Endothelial cell of umbilical vein (primary cell): ENCODE data around the gene MTG2. TPM values are rescaled to one million over a fixed set of nuclear protein-coding genes. Genes with fewer than 3 reads are reported as not detected.

Experiments
- BruUV-seq: library from RNA; stranded (reverse); fragments of 400-500 nt; replicated peaks from 2 replicates; lab custom pipeline; 2021; lab: Mats Ljungman, UMichigan
- CTCF ChIA-PET: fragments of 300-600, 350-600 bp; sonication (Branson Sonifier 250); formaldehyde crosslinking; loops from one replicate; lab custom pipeline; 2021; ENCODE audit warnings: antibody characterized with exemption, inconsistent platforms; lab: Charles Lee
- POLR2A ChIA-PET: fragments of 300-600, 350-600 bp; sonication (Branson Sonifier 250); formaldehyde crosslinking; loops from one replicate; lab custom pipeline; 2021; ENCODE audit warnings: antibody characterized with exemption, inconsistent platforms; lab: Charles Lee
- DNase-seq: peaks from one replicate; pipeline ENCODE4 v3.0.0-alpha.2; 2011; ENCODE audit warnings: low read depth, low spot score
- FAIRE-seq: peaks from 2 replicates; lab custom pipeline; 2011; peaks lifted over from hg19 to GRCh38; lab: Jason Lieb, UNC
- H2AFZ ChIP-seq: 2 replicates; pipeline ENCODE4 v1.6.0; 2012; ENCODE audit warnings: low read depth, low read length, control low read depth, inconsistent platforms
- H3K27ac ChIP-seq: 2 replicates; pipeline ENCODE4 v1.5.1; 2011; ENCODE audit warnings: low read depth, mild to moderate bottlenecking, control low read depth, low read length, moderate library complexity; ENCODE audit not compliant: insufficient read depth
- H3K27me3 ChIP-seq, 2 experiments: 2 replicates each; pipeline versions ENCODE4 v1.6.0 to v1.6.1; 2011; ENCODE audit warnings: low read length in 2 of 2, mixed read lengths in 1 of 2; ENCODE audit not compliant: control insufficient read depth in 2 of 2, insufficient read depth in 2 of 2
- H3K36me3 ChIP-seq, 2 experiments: 2 replicates in 1 of 2; 3 replicates in 1 of 2; pipeline ENCODE4 v1.5.1; 2011; ENCODE audit warnings: low read length in 2 of 2, mild to moderate bottlenecking in 1 of 2, moderate library complexity in 1 of 2; ENCODE audit not compliant: control insufficient read depth in 2 of 2, insufficient read depth in 2 of 2; ENCODE audit errors: extremely low read depth in 1 of 2
- H3K4me1 ChIP-seq: 3 replicates; pipeline ENCODE4 v1.5.1; 2011; ENCODE audit warnings: mild to moderate bottlenecking, low read length; ENCODE audit not compliant: control insufficient read depth, insufficient read depth; ENCODE audit errors: extremely low read depth
- H3K4me2 ChIP-seq: 2 replicates; pipeline ENCODE4 v1.6.1; 2011; ENCODE audit warnings: low read length, control low read depth, mixed read lengths; ENCODE audit not compliant: insufficient read depth
- H3K4me3 ChIP-seq, 3 experiments: fragments of 200-600 bp in 1 of 3; sonication (generic), shearing (Covaris generic) in 1 of 3; replicated peaks in 1 of 3; 2 replicates each; pipeline ENCODE4 v1.5.1; 2011 to 2016; ENCODE audit warnings: control low read depth in 3 of 3, low read length in 3 of 3, mild to moderate bottlenecking in 2 of 3, inconsistent platforms in 1 of 3, low read depth in 1 of 3, moderate library complexity in 1 of 3; ENCODE audit not compliant: insufficient read depth in 1 of 3
- H3K79me2 ChIP-seq: 2 replicates; pipeline ENCODE4 v1.6.0; 2012; ENCODE audit warnings: low read length, inconsistent platforms; ENCODE audit not compliant: control insufficient read depth, insufficient read depth
- H3K9ac ChIP-seq: replicated peaks from 2 replicates; pipeline ENCODE3; 2011; ENCODE audit warnings: low read length, control low read depth; ENCODE audit not compliant: insufficient read depth; ENCODE audit errors: extremely low read depth
- H3K9me1 ChIP-seq: replicated peaks from 3 replicates; pipeline ENCODE4 v1.6.0; 2011; ENCODE audit warnings: mild to moderate bottlenecking, low read length; ENCODE audit not compliant: control insufficient read depth, insufficient read depth; ENCODE audit errors: extremely low read depth
- H3K9me3 ChIP-seq: replicated peaks from 2 replicates; pipeline ENCODE4 v1.5.1; 2012; ENCODE audit warnings: low read length, inconsistent platforms; ENCODE audit not compliant: control insufficient read depth, insufficient read depth
- H4K20me1 ChIP-seq: replicated peaks from 2 replicates; pipeline ENCODE3; 2011; ENCODE audit warnings: mild to moderate bottlenecking, low read length; ENCODE audit not compliant: control insufficient read depth, insufficient read depth; ENCODE audit errors: extremely low read depth
- CTCF ChIP-seq, 2 donors: IDR thresholded peaks; 1 replicate in 1 of 2; 2 replicates in 1 of 2; pipeline ENCODE4 v1.5.1; 2011; ENCODE audit warnings: low read length in 2 of 2, mild to moderate bottlenecking in 2 of 2, moderate library complexity in 2 of 2, control low read depth in 1 of 2, inconsistent platforms in 1 of 2, low read depth in 1 of 2; ENCODE audit not compliant: insufficient read depth in 1 of 2; ENCODE audit errors: extremely low read depth in 1 of 2
- EZH2 ChIP-seq: IDR thresholded peaks from 2 replicates; pipeline ENCODE4 v1.6.1; 2012; ENCODE audit warnings: borderline replicate concordance, low read depth, mild to moderate bottlenecking, moderate library complexity, low read length, inconsistent platforms; ENCODE audit not compliant: severe bottlenecking
- FOS ChIP-seq: IDR thresholded peaks from 2 replicates; pipeline ENCODE4 v1.6.1; 2011; ENCODE audit warnings: mild to moderate bottlenecking, low read length, moderate library complexity, borderline replicate concordance; ENCODE audit not compliant: insufficient read depth
- GATA2 ChIP-seq: IDR thresholded peaks from 2 replicates; pipeline ENCODE4 v1.7.0; 2011; ENCODE audit warnings: low read depth, mild to moderate bottlenecking, moderate library complexity, mixed read lengths, low read length; ENCODE audit not compliant: insufficient read length, insufficient read depth
- JUN ChIP-seq: IDR thresholded peaks from 2 replicates; pipeline ENCODE4 v1.6.1; 2011; ENCODE audit warnings: borderline replicate concordance, low read depth; ENCODE audit not compliant: insufficient read length, insufficient read depth
- MYC ChIP-seq: IDR thresholded peaks from one replicate; pipeline ENCODE4 v1.6.1; 2011; ENCODE audit warnings: mild to moderate bottlenecking, low read depth, low read length
- POLR2A ChIP-seq: IDR thresholded peaks from 2 replicates; pipeline ENCODE4 v1.6.1; 2012; ENCODE audit warnings: low read depth, mild to moderate bottlenecking, control low read depth, low read length
- POLR2AphosphoS5 ChIP-seq: IDR thresholded peaks from 2 replicates; pipeline ENCODE4 v1.6.1; 2012; ENCODE audit warnings: low read depth, mild to moderate bottlenecking, control low read depth, low read length, moderate library complexity; ENCODE audit not compliant: insufficient read depth
- dilution Hi-C: fragments of 300-500 bp; cut with MboI; formaldehyde crosslinking; loops from one replicate; pipeline ENCODE4 v1.15.0; 2019; ENCODE audit warnings: low sequenced_read_pairs; ENCODE audit not compliant: extremely low pct_ligation_motif_present
- intact Hi-C: fragments of 100-400 bp; cut with micrococcal nuclease; formaldehyde crosslinking; loops from one replicate; pipeline ENCODE4 v1.10.0; 2022
- polyA plus RNA-seq, 4 experiments: library from polyadenylated mRNA; depleted of rRNA in 3 of 4; stranded (reverse) in 3 of 4; unstranded in 1 of 4; fragments of >200 nt; gene quantifications; 2 replicates each; pipeline versions ENCODE4 v1.2.1 to v1.2.3, GENCODE V29; 2011 to 2012; ENCODE audit warnings: missing spikeins in 1 of 4
- total RNA-seq: library from RNA; stranded (reverse); gene quantifications from 2 replicates; pipeline ENCODE4 v1.2.3, GENCODE V29; 2021
- TF ChIP-seq, protein P1 (sequence below): IDR thresholded peaks from 2 replicates; pipeline ENCODE4 v1.6.1; 2011; ENCODE audit not compliant: insufficient read depth, insufficient read length

MTG2 gene
- total and polyA plus RNA-seq, 2 donors (not counting 3 experiments of a cell fraction or from before 2014, with no cell fraction given): 19.9 to 31.6 TPM

DNA sequence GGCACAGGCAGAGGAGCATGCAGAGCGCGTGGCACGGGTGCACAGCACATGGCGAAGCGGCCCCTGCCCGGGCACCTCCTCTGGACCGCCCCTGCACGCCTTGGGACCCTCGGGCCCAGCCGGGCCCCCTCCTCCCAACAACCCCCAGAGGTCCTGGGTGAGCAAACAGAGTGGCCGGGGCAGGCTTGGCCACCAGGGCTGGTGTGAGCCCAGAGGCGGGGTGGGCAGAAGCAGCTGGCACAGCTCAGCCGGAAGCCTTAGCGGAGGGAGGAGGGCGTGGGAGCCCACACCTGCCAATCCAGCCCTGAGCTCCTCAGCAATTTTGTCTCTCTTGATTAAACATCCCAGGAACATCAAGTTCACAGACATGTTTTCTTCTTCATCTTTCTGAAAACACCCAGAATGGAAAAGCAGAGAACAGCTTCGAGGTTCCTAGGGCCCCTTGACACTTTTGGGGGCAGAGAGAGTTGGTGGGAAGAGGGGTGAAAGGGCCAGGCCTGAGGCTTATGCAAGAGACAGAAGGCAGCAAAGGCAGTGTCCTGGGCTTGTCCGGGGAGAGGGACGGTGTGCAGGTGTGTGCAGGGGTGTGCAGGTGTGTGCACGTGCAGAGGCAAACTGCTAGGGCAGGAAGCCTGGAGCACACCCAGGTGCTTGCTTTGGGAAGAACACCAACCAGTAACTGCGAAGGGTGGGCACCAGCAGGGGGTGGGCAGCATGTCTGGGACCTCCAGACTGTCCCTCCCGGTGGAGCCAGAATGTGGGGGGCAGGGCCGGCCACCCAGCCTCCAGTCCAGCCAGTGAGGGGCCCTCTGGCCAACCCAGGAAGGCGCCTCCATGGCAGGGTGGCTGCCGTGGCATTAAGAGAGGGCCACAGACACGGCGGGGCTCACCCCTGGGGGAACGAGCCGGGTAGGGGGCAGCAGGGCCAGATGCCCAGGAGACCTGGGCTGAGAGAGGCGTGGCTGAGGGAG, 32.5 kb downstream of the MTG2 start:
- TF ChIP-seq POLR2A (no peak), EZH2 (no peak), CTCF (IDR thresholded peaks at IDR 0.05; ENCODE audit: extremely low read depth in 1 of 2, insufficient read depth in 1 of 2, low read depth in 1 of 2, low read length in 2 of 2) (no peak), JUN (no peak), MYC (no peak), POLR2AphosphoS5 (no peak), GATA2 (no peak), FOS (no peak)
- TF ChIP-seq, protein P1, sequence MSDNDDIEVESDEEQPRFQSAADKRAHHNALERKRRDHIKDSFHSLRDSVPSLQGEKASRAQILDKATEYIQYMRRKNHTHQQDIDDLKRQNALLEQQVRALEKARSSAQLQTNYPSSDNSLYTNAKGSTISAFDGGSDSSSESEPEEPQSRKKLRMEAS: no peak
- H3K9me3 ChIP-seq: no peaks in the 10 kb centered on the region
- no peak overlapping the region for H3K27ac ChIP-seq
- FAIRE-seq: no peak
- no peaks in the 10 kb centered on the region for H3K79me2 ChIP-seq
- H3K4me1 ChIP-seq: peaks cover 3% of the 10 kb centered on the region
- no peaks in the 10 kb centered on the region for H4K20me1 ChIP-seq
- no peaks in the 10 kb centered on the region for H3K36me3 ChIP-seq
- POLR2A ChIA-PET: no interaction called here
- H2AFZ ChIP-seq: no peak overlapping the region
- dilution Hi-C loops (no loop called here), intact Hi-C loops (no loop called here)
- H3K4me3 ChIP-seq: no peak overlapping the region
- CTCF ChIA-PET: no interaction called here
- H3K4me2 ChIP-seq: no peak overlapping the region
- BruUV-seq: no TSS peak
- no peaks in the 10 kb centered on the region for H3K9me1 ChIP-seq
- DNase-seq: no peak
- peaks cover 18 to 23% of the 10 kb centered on the region in 2 experiments for H3K27me3 ChIP-seq
- no peak overlapping the region for H3K9ac ChIP-seq
